GM19238 (cell line): ENCODE data around the gene WASHC4.

Source experiments
- DNase-seq: peaks from one replicate; pipeline ENCODE4 v3.0.0; 2011; ENCODE audit warnings: low spot score; ENCODE audit not compliant: insufficient read length

Gene WASHC4

DNA sequence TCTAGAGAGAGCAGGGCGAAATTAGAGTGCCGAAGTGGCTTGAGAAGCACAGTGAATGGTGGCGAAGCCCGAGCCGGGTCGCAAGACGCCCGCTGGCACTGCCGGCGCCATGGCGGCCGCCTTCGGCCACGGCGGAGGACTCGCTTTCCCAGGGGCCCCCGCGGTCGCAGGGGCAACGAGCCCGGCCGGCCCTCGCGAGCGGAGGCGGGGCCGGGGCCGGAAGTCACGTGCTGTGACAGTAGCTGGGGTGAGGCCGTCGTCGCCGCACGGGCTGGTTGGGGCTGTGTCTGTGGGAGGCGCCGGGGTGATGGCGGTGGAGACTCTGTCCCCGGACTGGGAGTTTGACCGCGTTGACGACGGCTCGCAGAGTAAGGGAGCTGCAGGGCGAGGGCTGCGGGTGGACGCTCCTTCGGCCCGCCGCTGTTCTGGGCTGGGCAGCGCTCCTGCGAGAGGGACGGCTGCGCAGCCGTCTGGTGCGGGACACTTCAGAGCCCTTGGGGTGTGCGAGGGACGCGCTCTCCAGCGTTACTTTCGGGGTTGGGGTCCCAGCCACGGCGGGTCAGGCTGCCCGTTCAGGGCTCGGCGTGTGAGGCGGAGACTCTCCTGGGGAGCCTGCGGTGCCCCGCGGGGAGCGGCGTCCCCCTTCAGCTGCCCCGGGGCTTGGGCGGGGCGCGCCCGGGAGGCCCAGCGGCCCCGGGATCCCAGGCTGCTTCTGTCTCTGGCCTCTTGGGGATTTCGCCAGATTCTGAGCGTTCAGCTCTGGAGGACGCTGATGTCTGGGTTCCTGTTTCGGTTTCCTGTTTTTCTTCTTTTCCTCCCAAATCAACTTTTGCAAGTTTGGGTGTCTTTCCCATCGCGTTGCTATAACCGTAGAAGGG lies at the start of gene WASHC4:
Gene WASHC4, plus strand, starts transcription at position 238 of the 878 bp plus-strand sequence. Its CDS starts 70 bp downstream, at position 308.
- peak; percentile 92 for DNase-seq

GRCh38 chr12:105060715-105061378 lies 46.7 kb upstream of the WASHC4 start:
- DNase-seq: no peak

DNA sequence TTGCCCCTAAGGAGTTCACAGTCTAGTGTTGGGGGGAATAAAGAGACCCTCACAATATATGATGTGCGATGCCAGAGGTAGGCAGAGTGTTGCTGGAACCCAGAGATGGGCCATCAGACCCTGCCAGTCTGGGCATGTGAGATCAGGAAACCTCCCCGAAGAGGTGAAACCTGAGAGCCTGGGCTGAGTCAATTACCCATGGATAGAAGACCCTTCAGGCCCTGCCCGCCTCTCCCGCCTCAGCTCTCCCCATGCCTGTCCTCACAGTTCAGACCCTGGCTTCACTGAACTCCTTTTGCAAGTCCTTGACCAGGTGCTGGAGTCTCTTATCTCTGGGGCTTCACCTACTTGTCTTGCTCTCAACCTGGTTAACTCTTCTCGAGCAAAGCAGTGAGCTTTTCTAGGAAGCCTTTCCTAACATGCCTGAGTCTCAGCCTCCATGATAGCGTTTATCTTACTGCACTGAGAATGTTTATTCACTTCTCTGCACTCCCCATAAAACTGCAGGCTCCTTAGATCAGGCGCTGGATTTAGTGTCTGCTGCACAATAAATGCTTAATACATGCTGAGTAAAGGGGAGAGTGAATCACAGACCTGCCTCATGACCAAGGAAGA lies 42.9 kb upstream of the WASHC4 start:
- no peak for DNase-seq

DNA sequence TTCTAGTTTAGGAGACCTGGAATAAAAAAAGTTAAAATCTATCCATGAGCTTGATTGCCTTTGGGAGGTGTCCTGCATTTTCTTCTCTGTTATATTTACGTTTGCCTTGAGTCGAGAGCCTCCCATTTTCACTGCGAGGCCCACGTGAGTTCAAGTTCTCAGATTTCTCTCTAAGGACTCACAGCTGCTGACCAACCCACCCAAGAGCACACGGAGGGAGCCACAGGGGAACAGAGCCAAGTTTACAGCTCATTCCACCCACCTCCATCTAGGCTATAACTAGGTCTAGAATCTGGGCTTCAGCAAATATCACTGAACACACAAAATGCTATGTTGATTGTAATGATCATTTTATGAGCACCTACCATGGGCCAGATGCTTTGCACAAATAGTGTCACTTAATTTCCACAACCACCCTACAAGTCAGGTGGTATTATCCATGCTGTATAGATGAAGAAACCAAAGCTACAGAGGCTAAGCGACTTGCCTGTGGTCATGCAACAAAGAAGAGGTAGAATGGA lies 40.0 kb upstream of the WASHC4 start:
- no peak for DNase-seq

DNA sequence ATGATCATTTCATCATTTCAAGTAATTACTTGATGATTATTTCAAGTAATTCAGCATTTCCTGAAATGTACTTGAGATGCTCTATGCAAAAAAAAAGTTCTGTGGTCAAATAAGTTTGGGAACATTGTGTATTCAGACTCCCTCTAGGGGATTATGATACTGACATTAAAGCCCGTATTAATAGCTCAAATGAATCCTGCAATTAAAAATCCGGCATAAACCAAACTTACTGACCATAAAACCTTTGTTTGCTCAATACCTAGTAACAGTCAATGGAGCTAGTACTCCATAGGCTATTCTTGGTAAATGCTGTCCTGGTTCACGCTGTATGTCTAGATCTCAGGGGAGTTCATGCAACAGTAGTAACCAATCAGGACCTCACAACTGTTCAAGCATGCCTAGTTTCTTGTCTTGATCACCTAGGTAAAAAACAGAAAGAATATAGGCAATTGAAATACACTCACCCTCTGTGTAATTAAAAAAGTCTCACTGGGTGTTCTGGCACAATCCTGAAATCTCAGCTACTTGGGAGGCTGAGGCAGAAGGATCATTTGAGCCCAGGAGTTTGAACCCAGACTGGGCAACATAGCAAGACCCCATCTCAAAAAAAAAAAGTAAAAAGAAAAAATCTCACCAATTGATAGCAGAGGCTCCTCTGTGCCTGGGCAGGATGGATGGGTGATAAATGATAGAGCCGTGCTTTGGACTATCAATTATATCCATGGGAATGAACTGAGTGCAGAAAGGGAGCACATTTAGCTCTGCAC lies 37.4 kb upstream of the WASHC4 start:
- DNase-seq: no peak

GRCh38 chr12:105071981-105072380 lies 35.5 kb upstream of the WASHC4 start:
- no peak for DNase-seq

DNA sequence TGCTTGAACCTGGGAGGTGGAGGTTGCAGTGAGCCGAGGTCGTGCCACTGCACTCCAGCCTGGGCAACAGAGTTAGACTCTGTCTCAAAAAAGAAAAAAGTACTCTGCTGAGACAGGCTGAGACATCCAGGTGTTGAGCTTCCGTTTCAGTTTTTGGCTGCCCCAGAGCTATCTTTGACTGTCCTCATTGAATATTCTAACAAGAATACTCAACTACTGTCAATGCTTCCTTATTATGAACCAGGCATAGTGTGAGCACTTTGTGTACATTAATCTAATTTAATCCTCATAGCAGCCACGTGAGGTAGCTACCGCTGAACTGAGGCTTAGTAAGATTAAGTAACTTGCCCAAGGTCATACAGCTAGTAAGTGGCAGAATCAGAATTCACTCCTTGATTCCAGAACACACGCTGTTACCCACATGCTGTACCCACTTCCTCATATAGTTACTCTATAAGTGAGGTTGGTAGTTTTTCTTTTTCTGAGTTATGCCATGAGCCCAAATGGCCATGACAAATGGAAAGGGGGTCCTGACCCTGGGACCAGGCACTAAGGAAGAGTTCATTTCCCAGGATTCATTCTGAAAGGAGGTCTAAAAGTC lies 34.5 kb upstream of the WASHC4 start:
- DNase-seq: no peak

DNA sequence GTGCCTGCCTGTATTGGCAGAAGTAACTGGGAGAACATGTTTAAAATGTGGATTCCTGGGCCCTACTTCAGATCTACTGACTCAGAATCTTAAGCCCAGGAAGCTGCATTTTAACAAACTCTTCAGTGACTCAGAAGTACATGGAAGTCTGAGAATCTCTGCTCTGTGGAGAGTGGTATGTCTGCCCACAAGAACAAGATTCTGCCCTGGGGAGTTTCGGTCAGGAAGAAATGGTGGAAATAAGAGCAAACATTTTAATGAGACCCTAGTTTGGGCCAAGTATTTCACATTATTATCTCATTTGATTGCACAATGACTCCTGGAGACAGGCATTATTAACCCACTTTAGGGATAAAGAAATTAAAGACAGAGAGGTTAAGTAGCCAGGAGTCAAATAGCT lies 31.4 kb upstream of the WASHC4 start:
- no peak for DNase-seq

DNA sequence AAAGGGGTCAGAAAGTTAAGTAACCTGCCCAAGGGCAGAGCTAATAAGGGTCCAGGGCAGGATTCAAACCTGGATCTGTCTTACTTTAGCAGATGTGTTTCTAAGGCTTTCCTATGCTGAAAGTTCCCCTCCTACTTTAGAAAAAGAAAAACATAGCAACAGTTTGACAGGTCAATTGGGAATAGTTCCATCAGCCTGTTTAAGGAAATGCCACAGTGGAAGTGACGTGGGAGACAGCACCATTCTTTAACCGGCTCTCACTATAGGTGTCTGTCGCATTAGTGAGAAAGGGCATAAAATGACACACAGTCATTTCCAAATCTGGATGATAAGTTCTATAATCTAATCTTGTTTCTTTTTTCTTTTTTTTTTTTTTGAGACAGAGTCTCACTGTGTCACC lies 30.6 kb upstream of the WASHC4 start:
- no peak for DNase-seq

GRCh38 chr12:105077435-105077834 lies 30.1 kb upstream of the WASHC4 start:
- DNase-seq: no peak

GRCh38 chr12:105078712-105079570 lies 28.6 kb upstream of the WASHC4 start:
- no peak for DNase-seq

DNA sequence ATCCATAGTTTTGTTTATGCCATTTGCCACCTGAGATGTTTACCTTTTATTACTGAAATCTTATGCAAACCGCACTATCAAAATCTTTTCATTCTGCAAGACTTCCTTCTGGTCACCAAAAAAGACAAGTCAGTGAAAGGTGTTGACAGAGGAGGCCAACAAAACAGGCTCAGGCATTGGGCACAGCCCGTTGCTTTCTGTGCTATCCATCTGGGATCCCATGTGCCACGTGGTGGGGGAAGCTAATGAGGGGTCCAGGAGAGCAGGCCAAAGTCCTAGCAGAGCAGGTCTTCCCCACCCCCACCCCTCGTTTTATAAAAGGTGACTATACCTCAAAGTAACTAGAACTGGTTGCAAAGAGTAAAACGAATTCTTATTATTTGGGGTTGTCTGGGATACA lies 24.5 kb upstream of the WASHC4 start:
- DNase-seq: no peak

DNA sequence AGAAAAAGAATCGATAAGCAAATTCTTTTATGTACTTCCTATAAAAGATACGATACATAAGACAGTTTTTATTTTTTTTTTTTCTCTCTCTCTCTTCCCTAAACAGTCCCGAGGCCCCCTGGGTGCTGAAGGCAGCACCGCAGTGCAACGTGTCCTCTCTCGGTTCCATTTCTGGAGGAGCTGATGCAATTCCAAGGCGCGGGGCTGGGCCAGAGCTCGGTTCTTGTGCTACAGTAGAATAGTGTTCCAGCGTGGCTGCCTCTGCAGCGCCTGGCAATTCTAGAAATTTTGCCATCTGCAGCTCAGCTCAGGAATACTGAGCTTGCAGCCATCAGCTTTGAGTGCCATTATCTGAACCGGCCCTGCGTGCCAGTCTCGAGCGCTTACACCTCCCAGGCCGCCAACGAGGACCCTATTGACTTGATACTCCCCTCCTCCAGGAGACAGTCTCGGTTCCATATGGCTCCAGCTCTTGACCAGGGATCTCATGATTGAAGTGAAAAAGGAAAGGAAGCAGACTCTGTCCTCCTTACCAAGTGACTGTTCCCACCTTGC lies 23.9 kb upstream of the WASHC4 start:
- no peak for DNase-seq

GRCh38 chr12:105084251-105085250 lies 23.0 kb upstream of the WASHC4 start, which contains the start of gene ALDH1L2:
TSS of gene ALDH1L2 (minus strand) at chr12:105084458. CDS start at chr12:105084436, 22 bp downstream.
- peak; percentile 42 for DNase-seq

DNA sequence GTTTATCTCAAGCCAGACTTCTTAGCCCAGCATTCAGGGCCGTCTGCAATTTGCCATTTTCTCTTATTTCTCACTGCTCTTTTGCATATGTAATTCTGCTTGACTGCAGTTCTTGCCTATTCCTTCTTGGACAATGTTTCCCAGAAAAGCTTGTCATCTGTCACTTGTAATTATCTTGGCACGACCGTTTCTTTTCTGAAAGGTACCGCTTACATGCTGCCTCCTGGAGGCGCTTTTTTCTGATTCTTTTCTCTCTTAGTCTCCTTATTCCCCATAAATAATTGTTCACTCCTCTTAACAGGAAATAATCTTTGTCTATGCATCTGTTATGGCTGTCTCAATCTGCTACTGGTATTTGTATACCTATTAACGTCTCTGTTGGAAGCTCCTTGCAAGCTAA lies 22.0 kb upstream of the WASHC4 start:
- DNase-seq: no peak

- DNase-seq: no peak
Measured at GRCh38 chr12:105089817-105090216, 17.7 kb upstream of the WASHC4 start.

- no peak for DNase-seq
Measured at GRCh38 chr12:105090361-105090760, 17.2 kb upstream of the WASHC4 start.

GRCh38 chr12:105091476-105092206 lies 15.9 kb upstream of the WASHC4 start:
- DNase-seq: no peak
